NCI-H2107 treated with DMSO at 0.1 percent for 48 hours (cell line): ENCODE measurements around the gene CALHM1.

Source experiments
- DNase-seq: peaks from one replicate; lab custom pipeline; 2025; ENCODE audit not compliant: unreplicated experiment; lab: John Stamatoyannopoulos, UW

CALHM1 gene

GRCh38 chr10:103456074-103456660 lies 2.5 kb downstream of the CALHM1 start:
- no peak for DNase-seq

GRCh38 chr10:103455235-103455634 lies 3.5 kb downstream of the CALHM1 start:
- DNase-seq, result no peak

- DNase-seq, result no peak
Observed at GRCh38 chr10:103454026-103454425, 4.7 kb downstream of the CALHM1 start.

GRCh38 chr10:103452506-103453230 lies 6.0 kb downstream of the CALHM1 start:
- DNase-seq, result no peak

GRCh38 chr10:103451831-103452505 lies 6.7 kb downstream of the CALHM1 start, which contains the start of gene CALHM2:
Gene CALHM2, minus strand, starts transcription at chr10:103452370. Its CDS starts 2,429 bp downstream, at chr10:103449941.
- DNase-seq, result peak; percentile 34

- no peak for DNase-seq
Observed at GRCh38 chr10:103451091-103451813, 7.4 kb downstream of the CALHM1 start.

- no peak for DNase-seq
Observed at GRCh38 chr10:103450201-103450695, 8.5 kb downstream of the CALHM1 start.

GRCh38 chr10:103449208-103450144 lies 9.2 kb downstream of the CALHM1 start:
- DNase-seq, result no peak

- DNase-seq, result no peak
Observed at GRCh38 chr10:103448746-103449145, 10.0 kb downstream of the CALHM1 start.

GRCh38 chr10:103447187-103447586 lies 11.5 kb downstream of the CALHM1 start:
- no peak for DNase-seq

- DNase-seq, result no peak
Observed at GRCh38 chr10:103445767-103446567, 12.7 kb downstream of the CALHM1 start.

- DNase-seq, result no peak
Observed at GRCh38 chr10:103445366-103445765, 13.3 kb downstream of the CALHM1 start.

GRCh38 chr10:103444478-103444877 lies 14.2 kb downstream of the CALHM1 start:
- no peak for DNase-seq

GRCh38 chr10:103443475-103444185 lies 15.1 kb downstream of the CALHM1 start:
- DNase-seq, result no peak

GRCh38 chr10:103442031-103442461 lies 16.7 kb downstream of the CALHM1 start:
- DNase-seq, result no peak

GRCh38 chr10:103441611-103442010 lies 17.1 kb downstream of the CALHM1 start:
- DNase-seq, result no peak

- DNase-seq, result no peak
Observed at GRCh38 chr10:103441206-103441605, 17.5 kb downstream of the CALHM1 start.

GRCh38 chr10:103440416-103440815 lies 18.3 kb downstream of the CALHM1 start:
- no peak for DNase-seq

- no peak for DNase-seq
Observed at GRCh38 chr10:103439776-103440175, 18.9 kb downstream of the CALHM1 start.
